Esophagus muscularis mucosa (tissue), 4 donors: ENCODE measurements around the gene CCSAP. TPM values are rescaled to one million over a fixed set of nuclear protein-coding genes. Genes with fewer than 3 reads are reported as not detected.

Experiments
- DNase-seq: peaks from one replicate; pipeline ENCODE4 v3.0.0-alpha.2; 2017; ENCODE audit errors: extremely low spot score
- H3K27ac ChIP-seq, 4 donors: fragments of 200-600 bp; sonication (generic); replicated peaks in 1 of 4; 1 replicate in 3 of 4; 2 replicates in 1 of 4; pipeline ENCODE4 v1.5.1; 2016 to 2019; ENCODE audit warnings: mild to moderate bottlenecking in 1 of 4
- H3K27me3 ChIP-seq, 4 donors: fragments of 200-600 bp; sonication (generic); one replicate each; pipeline versions ENCODE4 v1.5.1 to v1.6.0; 2016 to 2019
- H3K36me3 ChIP-seq, 4 donors: fragments of 200-600 bp; sonication (generic); one replicate each; pipeline ENCODE4 v1.5.1; 2016 to 2019
- H3K4me1 ChIP-seq, 4 donors: fragments of 200-600 bp; sonication (generic); one replicate each; pipeline ENCODE4 v1.5.1; 2016 to 2019
- H3K4me3 ChIP-seq, 4 donors: fragments of 200-600 bp; sonication (generic); 1 replicate in 2 of 4; 2 replicates in 2 of 4; pipeline ENCODE4 v1.5.1; 2016 to 2019; ENCODE audit warnings: mild to moderate bottlenecking in 4 of 4, moderate library complexity in 1 of 4
- H3K9me3 ChIP-seq, 4 donors: fragments of 200-600 bp; sonication (generic); 1 replicate in 3 of 4; 2 replicates in 1 of 4; pipeline ENCODE4 v1.5.1; 2016 to 2019
- CTCF ChIP-seq, 3 experiments: fragments of 200-600 bp in 2 of 3; fragments of 450-650 bp in 1 of 3; sonication (generic) in 2 of 3; IDR thresholded peaks; one replicate each; pipeline ENCODE4 v1.5.1; 2017 to 2019; ENCODE audit warnings: antibody characterized with exemption in 3 of 3, mild to moderate bottlenecking in 2 of 3, moderate library complexity in 1 of 3
- EP300 ChIP-seq: sonication (generic); formaldehyde crosslinking; IDR thresholded peaks from one replicate; pipeline ENCODE4 v1.6.1; 2017; ENCODE audit warnings: antibody characterized with exemption
- POLR2A ChIP-seq: fragments of 450-650 bp; IDR thresholded peaks from one replicate; pipeline ENCODE4 v1.6.1; 2017; ENCODE audit warnings: antibody characterized with exemption, moderate library complexity, mild to moderate bottlenecking, low read depth
- POLR2AphosphoS5 ChIP-seq, 2 donors: sonication (generic); formaldehyde crosslinking; IDR thresholded peaks; one replicate each; pipeline ENCODE4 v1.6.1; 2017; ENCODE audit warnings: antibody characterized with exemption in 2 of 2
- WGBS: methylation state at CpG from one replicate; pipeline ENCODE4 v1.1.5; 2018; 5-methylcytosine and 5-hydroxymethylcytosine counted together
- intact Hi-C: fragments of 100-400 bp; cut with DNase I; formaldehyde crosslinking; loops from one replicate; pipeline ENCODE4 v1.15.1; 2023
- total RNA-seq, 4 donors: library from RNA; depleted of rRNA; stranded (reverse); fragments of >200 nt; gene quantifications; one replicate each; pipeline versions ENCODE4 v1.1.0 to v1.2.1, GENCODE V29; 2016

The CCSAP gene
- total RNA-seq, 4 donors from 2014 or later = 4.1 to 5.1 (median 4.7) TPM

DNA sequence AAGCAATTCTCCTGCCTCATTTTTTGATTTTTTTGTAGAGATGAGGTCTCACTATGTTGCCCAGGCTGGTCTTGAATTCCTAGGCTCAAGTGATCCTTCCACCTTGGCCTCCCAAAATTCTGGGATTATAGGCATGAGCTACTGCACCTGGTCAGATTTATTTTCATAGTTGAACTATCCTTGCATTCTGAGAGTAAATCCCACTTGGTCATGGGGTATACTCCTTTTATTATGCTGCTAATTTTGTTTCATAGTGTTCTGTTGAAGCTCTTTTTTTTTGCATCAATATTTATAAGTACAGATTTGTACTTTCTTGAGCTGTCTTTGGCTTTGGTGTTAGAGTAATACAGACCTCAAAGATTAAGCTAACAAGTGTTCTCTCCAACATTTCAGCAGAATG lies 12.8 kb upstream of the CCSAP start:
- Histone ChIP-seq H3K4me1 (no peaks in the 10 kb centered on the region), H3K27me3 (peaks cover 0 to 9% (median 0%) of the 10 kb centered on the region in 4 donors), H3K4me3 (no peak overlapping the region), H3K9me3 (peaks cover 0 to 19% (median 17%) of the 10 kb centered on the region in 4 donors), H3K27ac (no peak overlapping the region), H3K36me3 (no peaks in the 10 kb centered on the region)
- no peak for DNase-seq
- TF ChIP-seq POLR2A = no peak
- TF ChIP-seq CTCF (IDR thresholded peaks at IDR 0.05) = no peak
- no peak for TF ChIP-seq EP300
- no peak for TF ChIP-seq POLR2AphosphoS5 (IDR thresholded peaks at IDR 0.05)
- intact Hi-C loops = no loop called here

GRCh38 chr1:229354226-229354625 lies 11.4 kb upstream of the CCSAP start:
- no peak for TF ChIP-seq POLR2A
- no peak for TF ChIP-seq EP300
- no peak for TF ChIP-seq POLR2AphosphoS5 (IDR thresholded peaks at IDR 0.05)
- TF ChIP-seq CTCF (IDR thresholded peaks at IDR 0.05) = no peak
- no peak overlapping the region for H3K4me3 ChIP-seq
- DNase-seq = no peak
- H3K9me3 ChIP-seq = peaks cover 0 to 19% (median 17%) of the 10 kb centered on the region in 4 donors
- peaks cover 0 to 11% (median 0%) of the 10 kb centered on the region in 4 donors for H3K27me3 ChIP-seq
- no peaks in the 10 kb centered on the region for H3K4me1 ChIP-seq
- no peaks in the 10 kb centered on the region for H3K36me3 ChIP-seq
- intact Hi-C loops = no loop called here
- no peak overlapping the region for H3K27ac ChIP-seq

GRCh38 chr1:229352975-229353374 lies 10.1 kb upstream of the CCSAP start:
- peaks cover 0 to 19% (median 17%) of the 10 kb centered on the region in 4 donors for H3K9me3 ChIP-seq
- no peak for TF ChIP-seq EP300
- no peak for DNase-seq
- intact Hi-C loops = no loop called here
- peaks cover 0 to 20% (median 0%) of the 10 kb centered on the region in 4 donors for H3K27me3 ChIP-seq
- no peaks in the 10 kb centered on the region for H3K4me1 ChIP-seq
- H3K4me3 ChIP-seq = no peak overlapping the region
- no peaks in the 10 kb centered on the region for H3K36me3 ChIP-seq
- no peak overlapping the region for H3K27ac ChIP-seq
- 79% methylated on average over 2 of the region's 2 CpGs for WGBS

- TF ChIP-seq EP300 (no peak), POLR2A (no peak), POLR2AphosphoS5 (IDR thresholded peaks at IDR 0.05) (no peak), CTCF (IDR thresholded peaks at IDR 0.05) (no peak)
- H3K4me1 ChIP-seq = no peaks in the 10 kb centered on the region
- no peaks in the 10 kb centered on the region for H3K36me3 ChIP-seq
- H3K27me3 ChIP-seq = peaks cover 0 to 36% (median 0%) of the 10 kb centered on the region in 4 donors
- WGBS = 79% methylated on average over 8 of the region's 8 CpGs
- peaks cover 0 to 9% (median 8%) of the 10 kb centered on the region in 4 donors for H3K9me3 ChIP-seq
- no peak for DNase-seq
- intact Hi-C loops = no loop called here
- no peak overlapping the region for H3K27ac ChIP-seq
- H3K4me3 ChIP-seq = no peak overlapping the region
These were observed 6.9 kb upstream of the CCSAP start for GRCh38 chr1:229349463-229350385.

GRCh38 chr1:229347528-229347927 lies 4.7 kb upstream of the CCSAP start:
- TF ChIP-seq CTCF (IDR thresholded peaks at IDR 0.05) (no peak), EP300 (no peak), POLR2A (no peak), POLR2AphosphoS5 (IDR thresholded peaks at IDR 0.05) (no peak)
- intact Hi-C loops = no loop called here
- H3K36me3 ChIP-seq = no peaks in the 10 kb centered on the region
- H3K27me3 ChIP-seq = peaks cover 0 to 32% (median 0%) of the 10 kb centered on the region in 4 donors
- no peaks in the 10 kb centered on the region for H3K9me3 ChIP-seq
- peaks cover 0 to 14% (median 12%) of the 10 kb centered on the region in 4 donors for H3K4me1 ChIP-seq
- no peak overlapping the region for H3K4me3 ChIP-seq
- H3K27ac ChIP-seq = no peak overlapping the region
- 64% methylated on average over 3 of the region's 3 CpGs for WGBS
- no peak for DNase-seq
